Endothelial cell of umbilical vein (primary cell): ENCODE data around the gene AKT3. TPM values are rescaled to one million over a fixed set of nuclear protein-coding genes. Genes with fewer than 3 reads are reported as not detected.

Experiments used
- BruUV-seq: library from RNA; stranded (reverse); fragments of 400-500 nt; replicated peaks from 2 replicates; lab custom pipeline; 2021; lab: Mats Ljungman, UMichigan
- CTCF ChIA-PET: fragments of 300-600, 350-600 bp; sonication (Branson Sonifier 250); formaldehyde crosslinking; loops from one replicate; lab custom pipeline; 2021; ENCODE audit warnings: antibody characterized with exemption, inconsistent platforms; lab: Charles Lee
- POLR2A ChIA-PET: fragments of 300-600, 350-600 bp; sonication (Branson Sonifier 250); formaldehyde crosslinking; loops from one replicate; lab custom pipeline; 2021; ENCODE audit warnings: antibody characterized with exemption, inconsistent platforms; lab: Charles Lee
- DNase-seq: peaks from one replicate; pipeline ENCODE4 v3.0.0-alpha.2; 2011; ENCODE audit warnings: low read depth, low spot score
- FAIRE-seq: peaks from 2 replicates; lab custom pipeline; 2011; peaks lifted over from hg19 to GRCh38; lab: Jason Lieb, UNC
- H2AFZ ChIP-seq: 2 replicates; pipeline ENCODE4 v1.6.0; 2012; ENCODE audit warnings: low read depth, low read length, control low read depth, inconsistent platforms
- H3K27ac ChIP-seq: 2 replicates; pipeline ENCODE4 v1.5.1; 2011; ENCODE audit warnings: low read depth, mild to moderate bottlenecking, control low read depth, low read length, moderate library complexity; ENCODE audit not compliant: insufficient read depth
- H3K27me3 ChIP-seq, 2 experiments: 2 replicates each; pipeline versions ENCODE4 v1.6.0 to v1.6.1; 2011; ENCODE audit warnings: low read length in 2 of 2, mixed read lengths in 1 of 2; ENCODE audit not compliant: control insufficient read depth in 2 of 2, insufficient read depth in 2 of 2
- H3K36me3 ChIP-seq, 2 experiments: 2 replicates in 1 of 2; 3 replicates in 1 of 2; pipeline ENCODE4 v1.5.1; 2011; ENCODE audit warnings: low read length in 2 of 2, mild to moderate bottlenecking in 1 of 2, moderate library complexity in 1 of 2; ENCODE audit not compliant: control insufficient read depth in 2 of 2, insufficient read depth in 2 of 2; ENCODE audit errors: extremely low read depth in 1 of 2
- H3K4me1 ChIP-seq: 3 replicates; pipeline ENCODE4 v1.5.1; 2011; ENCODE audit warnings: mild to moderate bottlenecking, low read length; ENCODE audit not compliant: control insufficient read depth, insufficient read depth; ENCODE audit errors: extremely low read depth
- H3K4me2 ChIP-seq: 2 replicates; pipeline ENCODE4 v1.6.1; 2011; ENCODE audit warnings: low read length, control low read depth, mixed read lengths; ENCODE audit not compliant: insufficient read depth
- H3K4me3 ChIP-seq, 3 experiments: fragments of 200-600 bp in 1 of 3; sonication (generic), shearing (Covaris generic) in 1 of 3; replicated peaks in 1 of 3; 2 replicates each; pipeline ENCODE4 v1.5.1; 2011 to 2016; ENCODE audit warnings: control low read depth in 3 of 3, low read length in 3 of 3, mild to moderate bottlenecking in 2 of 3, inconsistent platforms in 1 of 3, low read depth in 1 of 3, moderate library complexity in 1 of 3; ENCODE audit not compliant: insufficient read depth in 1 of 3
- H3K79me2 ChIP-seq: 2 replicates; pipeline ENCODE4 v1.6.0; 2012; ENCODE audit warnings: low read length, inconsistent platforms; ENCODE audit not compliant: control insufficient read depth, insufficient read depth
- H3K9ac ChIP-seq: replicated peaks from 2 replicates; pipeline ENCODE3; 2011; ENCODE audit warnings: low read length, control low read depth; ENCODE audit not compliant: insufficient read depth; ENCODE audit errors: extremely low read depth
- H3K9me1 ChIP-seq: replicated peaks from 3 replicates; pipeline ENCODE4 v1.6.0; 2011; ENCODE audit warnings: mild to moderate bottlenecking, low read length; ENCODE audit not compliant: control insufficient read depth, insufficient read depth; ENCODE audit errors: extremely low read depth
- H3K9me3 ChIP-seq: replicated peaks from 2 replicates; pipeline ENCODE4 v1.5.1; 2012; ENCODE audit warnings: low read length, inconsistent platforms; ENCODE audit not compliant: control insufficient read depth, insufficient read depth
- H4K20me1 ChIP-seq: replicated peaks from 2 replicates; pipeline ENCODE3; 2011; ENCODE audit warnings: mild to moderate bottlenecking, low read length; ENCODE audit not compliant: control insufficient read depth, insufficient read depth; ENCODE audit errors: extremely low read depth
- FOS ChIP-seq: IDR thresholded peaks from 2 replicates; pipeline ENCODE4 v1.6.1; 2011; ENCODE audit warnings: mild to moderate bottlenecking, low read length, moderate library complexity, borderline replicate concordance; ENCODE audit not compliant: insufficient read depth
- JUN ChIP-seq: IDR thresholded peaks from 2 replicates; pipeline ENCODE4 v1.6.1; 2011; ENCODE audit warnings: borderline replicate concordance, low read depth; ENCODE audit not compliant: insufficient read length, insufficient read depth
- dilution Hi-C: fragments of 300-500 bp; cut with MboI; formaldehyde crosslinking; loops from one replicate; pipeline ENCODE4 v1.15.0; 2019; ENCODE audit warnings: low sequenced_read_pairs; ENCODE audit not compliant: extremely low pct_ligation_motif_present
- intact Hi-C: fragments of 100-400 bp; cut with micrococcal nuclease; formaldehyde crosslinking; loops from one replicate; pipeline ENCODE4 v1.10.0; 2022
- polyA plus RNA-seq, 4 experiments: library from polyadenylated mRNA; depleted of rRNA in 3 of 4; stranded (reverse) in 3 of 4; unstranded in 1 of 4; fragments of >200 nt; gene quantifications; 2 replicates each; pipeline versions ENCODE4 v1.2.1 to v1.2.3, GENCODE V29; 2011 to 2012; ENCODE audit warnings: missing spikeins in 1 of 4
- total RNA-seq: library from RNA; stranded (reverse); gene quantifications from 2 replicates; pipeline ENCODE4 v1.2.3, GENCODE V29; 2021
- TF ChIP-seq, protein P1 (sequence below), 2 donors: IDR thresholded peaks; 1 replicate in 1 of 2; 2 replicates in 1 of 2; pipeline ENCODE4 v1.5.1; 2011; ENCODE audit warnings: low read length in 2 of 2, mild to moderate bottlenecking in 2 of 2, moderate library complexity in 2 of 2, control low read depth in 1 of 2, inconsistent platforms in 1 of 2, low read depth in 1 of 2; ENCODE audit not compliant: insufficient read depth in 1 of 2; ENCODE audit errors: extremely low read depth in 1 of 2

The AKT3 gene
- total and polyA plus RNA-seq, 2 donors (not counting 3 experiments of a cell fraction or from before 2014, with no cell fraction given) = 20.6 to 97.1 TPM

DNA sequence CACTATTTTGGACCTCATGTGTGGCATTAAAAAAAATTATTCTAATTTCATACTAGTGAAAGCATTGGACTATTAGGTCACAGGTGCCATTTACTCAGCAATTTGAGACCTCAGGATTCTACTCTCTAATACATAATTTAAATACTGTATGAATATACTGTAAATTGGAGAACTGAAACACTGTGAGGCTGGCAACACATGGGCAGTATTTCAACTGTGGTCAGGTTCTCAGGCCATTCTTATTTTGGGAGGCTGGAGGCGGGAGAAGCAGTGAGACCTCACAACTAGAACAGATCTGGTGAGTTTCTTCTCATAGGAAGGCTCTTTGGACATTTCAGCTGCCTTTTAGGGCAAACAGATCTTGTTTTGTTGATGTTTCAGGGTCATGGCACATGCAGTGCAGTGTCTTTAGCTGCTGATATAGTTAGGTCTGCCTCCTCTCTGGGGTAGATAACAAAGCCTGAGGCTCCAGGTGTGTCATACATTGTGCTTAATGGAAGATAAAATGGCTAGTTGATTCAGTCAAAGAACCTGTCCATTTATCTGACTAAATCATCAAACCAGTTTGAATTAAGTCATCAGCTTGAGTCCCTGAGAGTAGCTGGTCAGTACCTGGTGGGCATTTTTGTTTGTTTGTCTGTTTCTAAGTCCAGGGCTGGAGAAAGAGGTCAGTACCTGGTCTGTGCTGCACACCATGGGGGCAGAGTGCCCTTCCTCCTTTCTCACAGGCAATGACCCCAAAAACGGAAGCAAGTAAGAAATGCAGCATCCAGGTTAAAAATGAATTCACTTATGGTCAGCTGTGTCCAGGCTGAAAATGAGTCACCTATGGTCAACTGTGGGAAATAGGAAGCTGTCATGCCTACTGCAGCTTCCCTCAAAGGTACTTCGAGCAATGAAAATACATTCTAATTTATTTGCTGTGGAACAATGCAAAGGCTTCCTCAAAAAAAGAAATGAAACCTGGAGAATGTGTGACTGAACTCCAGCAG is 378.0 kb downstream of the AKT3 start:
- TF ChIP-seq JUN (peak; percentile 68), FOS (peak; percentile 74)
- TF ChIP-seq, protein P1, sequence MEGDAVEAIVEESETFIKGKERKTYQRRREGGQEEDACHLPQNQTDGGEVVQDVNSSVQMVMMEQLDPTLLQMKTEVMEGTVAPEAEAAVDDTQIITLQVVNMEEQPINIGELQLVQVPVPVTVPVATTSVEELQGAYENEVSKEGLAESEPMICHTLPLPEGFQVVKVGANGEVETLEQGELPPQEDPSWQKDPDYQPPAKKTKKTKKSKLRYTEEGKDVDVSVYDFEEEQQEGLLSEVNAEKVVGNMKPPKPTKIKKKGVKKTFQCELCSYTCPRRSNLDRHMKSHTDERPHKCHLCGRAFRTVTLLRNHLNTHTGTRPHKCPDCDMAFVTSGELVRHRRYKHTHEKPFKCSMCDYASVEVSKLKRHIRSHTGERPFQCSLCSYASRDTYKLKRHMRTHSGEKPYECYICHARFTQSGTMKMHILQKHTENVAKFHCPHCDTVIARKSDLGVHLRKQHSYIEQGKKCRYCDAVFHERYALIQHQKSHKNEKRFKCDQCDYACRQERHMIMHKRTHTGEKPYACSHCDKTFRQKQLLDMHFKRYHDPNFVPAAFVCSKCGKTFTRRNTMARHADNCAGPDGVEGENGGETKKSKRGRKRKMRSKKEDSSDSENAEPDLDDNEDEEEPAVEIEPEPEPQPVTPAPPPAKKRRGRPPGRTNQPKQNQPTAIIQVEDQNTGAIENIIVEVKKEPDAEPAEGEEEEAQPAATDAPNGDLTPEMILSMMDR (IDR thresholded peaks at IDR 0.05; ENCODE audit: extremely low read depth in 1 of 2, insufficient read depth in 1 of 2, low read depth in 1 of 2, low read length in 2 of 2) = no peak
- CTCF ChIA-PET = interaction anchor here (0.6 kb wide), 1 partner anchor 19 kb away, joined by 3 read pairs; no protein-coding TSS in a partner anchor
- intact Hi-C loops = loop anchor here (1.0 to 2.0 kb wide), 2 partner anchors 128 to 801 kb away; no protein-coding TSS in a partner anchor

More for the DNA sequence above, 378.0 kb downstream of the AKT3 start:
- Histone ChIP-seq H3K9me1 (no peaks in the 10 kb centered on the region), H3K36me3 (no peaks in the 10 kb centered on the region), H3K4me1 (peaks cover 18% of the 10 kb centered on the region), H3K4me2 (peak overlapping the region; percentile 98), H4K20me1 (no peaks in the 10 kb centered on the region), H3K9ac (no peak overlapping the region), H3K79me2 (no peaks in the 10 kb centered on the region), H3K27me3 (no peaks in the 10 kb centered on the region), H2AFZ (no peak overlapping the region), H3K9me3 (no peaks in the 10 kb centered on the region), H3K4me3 (no peak overlapping the region), H3K27ac (peak overlapping the region; percentile 19)
- DNase-seq (peak; percentile 75), FAIRE-seq (peak; percentile 80)
- no TSS peak for BruUV-seq
- dilution Hi-C loops = no loop called here
- POLR2A ChIA-PET = no interaction called here
